Measurements from ENCODE around the gene EML4.

Gene EML4

DNA sequence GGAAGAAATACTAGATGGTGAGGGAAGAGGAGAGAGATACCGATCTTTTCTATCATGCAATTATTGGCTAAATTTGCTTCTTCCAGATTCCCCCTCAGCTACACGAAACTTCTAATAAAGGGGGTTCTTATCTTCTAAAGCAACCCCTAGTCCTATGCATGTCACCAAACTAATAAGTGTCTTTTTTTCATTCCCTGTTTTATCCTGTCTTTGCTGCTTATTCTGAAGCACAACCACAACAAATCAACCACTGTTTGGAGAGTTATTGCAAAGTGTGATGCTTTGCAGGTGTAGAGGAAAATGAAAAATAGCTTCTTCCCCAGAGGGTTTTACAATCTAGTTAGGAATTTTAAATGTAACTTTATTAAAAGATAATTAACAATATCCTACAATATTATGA lies 60.8 kb downstream of the EML4 start:
- TF ChIP-seq, protein P1, sequence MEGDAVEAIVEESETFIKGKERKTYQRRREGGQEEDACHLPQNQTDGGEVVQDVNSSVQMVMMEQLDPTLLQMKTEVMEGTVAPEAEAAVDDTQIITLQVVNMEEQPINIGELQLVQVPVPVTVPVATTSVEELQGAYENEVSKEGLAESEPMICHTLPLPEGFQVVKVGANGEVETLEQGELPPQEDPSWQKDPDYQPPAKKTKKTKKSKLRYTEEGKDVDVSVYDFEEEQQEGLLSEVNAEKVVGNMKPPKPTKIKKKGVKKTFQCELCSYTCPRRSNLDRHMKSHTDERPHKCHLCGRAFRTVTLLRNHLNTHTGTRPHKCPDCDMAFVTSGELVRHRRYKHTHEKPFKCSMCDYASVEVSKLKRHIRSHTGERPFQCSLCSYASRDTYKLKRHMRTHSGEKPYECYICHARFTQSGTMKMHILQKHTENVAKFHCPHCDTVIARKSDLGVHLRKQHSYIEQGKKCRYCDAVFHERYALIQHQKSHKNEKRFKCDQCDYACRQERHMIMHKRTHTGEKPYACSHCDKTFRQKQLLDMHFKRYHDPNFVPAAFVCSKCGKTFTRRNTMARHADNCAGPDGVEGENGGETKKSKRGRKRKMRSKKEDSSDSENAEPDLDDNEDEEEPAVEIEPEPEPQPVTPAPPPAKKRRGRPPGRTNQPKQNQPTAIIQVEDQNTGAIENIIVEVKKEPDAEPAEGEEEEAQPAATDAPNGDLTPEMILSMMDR (IDR thresholded peaks at IDR 0.05; ENCODE audit: extremely low read depth, missing control alignments): no peak
- DNase-seq (ENCODE audit: low spot score): no peak

DNA sequence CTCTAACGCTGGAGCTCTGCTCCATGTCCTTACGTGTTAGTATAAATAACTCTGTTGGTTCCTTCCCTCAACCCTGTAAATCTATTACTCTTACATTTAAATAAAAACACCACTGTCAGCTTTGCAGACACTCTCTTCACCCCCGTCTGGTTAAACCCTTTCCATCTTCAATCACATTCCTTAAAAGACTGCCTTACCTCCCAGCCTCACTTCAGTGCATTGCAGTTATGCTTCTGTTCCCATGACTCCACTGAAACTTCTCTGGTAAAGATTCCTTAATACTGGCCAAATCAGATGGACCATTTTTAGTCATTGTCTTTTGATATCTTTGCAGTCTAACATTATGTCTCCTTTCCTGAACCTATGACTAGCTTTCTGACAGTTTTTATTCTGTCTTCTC lies 61.7 kb downstream of the EML4 start:
- TF ChIP-seq, protein P1 (IDR thresholded peaks at IDR 0.05; ENCODE audit: extremely low read depth, missing control alignments): no peak

DNA sequence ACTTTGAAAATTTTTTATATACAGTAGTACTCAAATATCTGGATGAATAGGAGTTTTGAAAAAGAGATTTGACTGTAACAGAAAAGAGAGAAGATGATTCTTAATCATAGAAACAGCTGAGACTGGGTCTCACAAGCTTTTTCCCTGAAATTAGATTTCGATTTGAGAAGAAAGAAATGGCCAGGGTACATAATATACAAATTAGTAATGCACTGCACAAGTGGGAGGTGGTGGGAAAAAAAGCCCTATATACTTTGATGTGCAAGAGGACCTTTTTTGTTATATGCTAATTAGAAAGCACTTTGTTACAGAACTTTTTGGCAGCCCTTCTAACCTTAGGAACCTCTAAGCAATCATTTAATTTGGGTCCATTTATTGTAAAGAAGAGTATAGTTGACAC lies 62.9 kb downstream of the EML4 start:
- TF ChIP-seq, protein P1 (IDR thresholded peaks at IDR 0.05; ENCODE audit: extremely low read depth, missing control alignments): no peak
- no peak for DNase-seq (ENCODE audit: low spot score)

More for the DNA sequence above, 61.7 kb downstream of the EML4 start:
- DNase-seq (ENCODE audit: low spot score): no peak

DNA sequence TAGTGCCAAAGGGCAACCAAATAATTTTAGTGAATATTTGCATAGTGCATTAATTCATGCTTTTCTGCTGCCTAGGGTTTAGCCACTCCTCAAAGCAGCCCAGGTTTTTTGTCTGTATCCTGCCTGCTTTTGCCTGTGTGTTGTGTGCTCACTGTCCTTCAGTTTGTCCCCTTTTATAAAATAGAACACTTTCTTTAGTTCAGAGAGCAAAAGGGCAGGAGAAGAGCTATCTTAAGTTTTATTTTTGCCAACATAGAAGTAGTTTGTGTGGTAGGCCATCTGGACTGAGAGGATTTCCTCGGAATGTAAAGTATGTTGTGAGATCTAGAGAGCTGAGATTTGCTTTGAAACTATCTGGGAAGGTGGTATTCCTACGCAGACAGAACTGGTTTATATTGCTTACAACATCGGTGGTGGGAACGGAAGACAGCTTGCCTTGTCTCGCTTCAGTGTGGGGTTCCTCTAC lies 64.9 kb downstream of the EML4 start:
- no peak for DNase-seq (ENCODE audit: low spot score)
- TF ChIP-seq, protein P1 (IDR thresholded peaks at IDR 0.05; ENCODE audit: extremely low read depth, missing control alignments): no peak

DNA sequence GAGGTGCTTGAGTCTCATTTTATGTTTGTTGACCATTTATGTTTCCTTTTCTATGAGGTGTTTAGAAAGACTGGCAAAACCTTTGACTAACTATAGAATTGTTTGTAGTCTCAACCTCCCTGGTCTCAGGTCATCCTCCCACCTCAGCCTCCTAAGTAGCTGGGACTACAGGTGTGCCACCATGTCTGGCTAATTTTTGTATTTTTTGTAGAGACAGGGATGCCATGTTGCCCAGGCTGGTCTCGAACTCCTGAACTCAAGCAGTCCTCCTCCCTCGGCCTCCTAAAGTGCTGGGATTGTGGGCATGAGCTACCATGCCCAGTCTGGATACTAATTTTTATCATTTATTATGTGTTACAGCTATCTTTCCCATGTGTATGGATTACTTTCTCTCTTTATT lies 67.8 kb downstream of the EML4 start:
- DNase-seq (ENCODE audit: low spot score): no peak
- TF ChIP-seq, protein P1 (IDR thresholded peaks at IDR 0.05; ENCODE audit: extremely low read depth, missing control alignments): no peak

DNA sequence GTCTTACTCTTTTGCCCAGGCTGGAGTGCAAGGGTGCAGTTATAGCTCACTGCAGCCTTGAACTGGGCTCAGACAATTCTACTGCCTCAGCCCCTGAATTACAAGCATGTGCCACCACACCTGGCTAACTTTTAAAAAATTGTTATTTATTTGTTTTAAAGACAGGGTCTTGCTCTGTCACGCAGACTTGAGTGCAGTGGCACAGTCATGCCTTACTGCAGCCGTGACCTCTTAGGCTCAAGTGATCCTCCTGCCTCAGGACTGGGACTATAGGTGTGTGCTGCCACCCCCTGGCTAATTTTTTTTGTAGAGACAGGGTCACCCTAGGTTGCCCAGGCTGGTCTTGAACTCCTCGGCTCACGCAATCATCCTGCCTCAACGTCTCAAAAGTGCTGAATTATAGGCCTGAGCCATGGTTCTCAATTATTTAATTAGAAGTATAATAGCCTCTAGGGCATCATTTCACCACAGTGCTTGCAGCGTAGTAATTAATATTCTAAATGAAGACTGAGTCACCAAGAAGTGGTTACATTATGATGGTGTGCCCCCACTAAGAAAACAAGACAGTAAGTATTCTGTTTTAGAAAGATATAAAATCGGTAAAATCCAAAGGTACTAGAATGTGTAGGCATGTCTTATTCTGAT lies 69.6 kb downstream of the EML4 start:
- no peak for DNase-seq (ENCODE audit: low spot score)
- TF ChIP-seq, protein P1 (IDR thresholded peaks at IDR 0.05; ENCODE audit: extremely low read depth, missing control alignments): peak; percentile 34

DNA sequence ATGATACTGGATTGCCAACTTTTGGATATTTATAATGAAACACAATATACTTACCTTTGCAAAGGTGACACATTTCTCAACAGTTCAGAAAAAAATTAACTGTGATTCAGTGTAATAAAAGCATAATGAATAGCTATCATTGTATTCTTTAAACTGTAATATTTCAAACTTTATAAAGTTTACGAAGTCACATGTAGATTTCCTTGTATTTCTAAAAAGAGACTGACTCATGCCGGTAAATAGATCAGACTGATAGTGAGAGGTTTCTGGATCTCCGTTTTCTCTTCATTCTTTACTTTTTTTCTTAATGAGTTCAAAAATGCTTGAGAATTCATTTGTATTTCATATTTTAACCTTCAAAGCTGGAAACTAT lies 70.1 kb downstream of the EML4 start:
- no peak for DNase-seq (ENCODE audit: low spot score)
- TF ChIP-seq, protein P1 (IDR thresholded peaks at IDR 0.05; ENCODE audit: extremely low read depth, missing control alignments): no peak

Measured in GM20000 (cell line).